H9 (cell line): ENCODE measurements around the gene FOLR1. TPM values are rescaled to one million over a fixed set of nuclear protein-coding genes. Genes with fewer than 3 reads are reported as not detected.
"Not testable (repeated sequence)": the region's sequence is repeated elsewhere in the genome, so short reads cannot be mapped to it uniquely, and the experiment has no call there.

Source experiments
- DNase-seq: peaks from one replicate; pipeline ENCODE4 v3.0.0-alpha.2; 2017
- H2AFZ ChIP-seq: one replicate; pipeline ENCODE4 v1.6.1; 2013; ENCODE audit warnings: mild to moderate bottlenecking, low read length, control low read depth, moderate library complexity
- H2AK5ac ChIP-seq: 2 replicates; pipeline ENCODE4 v1.6.1; 2013; ENCODE audit warnings: low read length, control low read depth, mixed read lengths; ENCODE audit not compliant: insufficient read length
- H2BK120ac ChIP-seq: one replicate; pipeline ENCODE4 v1.6.1; 2013; ENCODE audit warnings: low read depth, mild to moderate bottlenecking, low read length, control low read depth, inconsistent platforms; ENCODE audit not compliant: poor library complexity, severe bottlenecking
- H2BK12ac ChIP-seq: 2 replicates; pipeline ENCODE4 v1.6.1; 2013; ENCODE audit warnings: low read length, control low read depth, mixed read lengths, low read depth; ENCODE audit not compliant: insufficient read length
- H2BK15ac ChIP-seq: 2 replicates; pipeline ENCODE4 v1.6.1; 2013; ENCODE audit warnings: low read depth, low read length, control low read depth
- H2BK20ac ChIP-seq: one replicate; pipeline ENCODE4 v1.6.1; 2013; ENCODE audit warnings: low read depth, mild to moderate bottlenecking, low read length, control low read depth, inconsistent platforms; ENCODE audit not compliant: poor library complexity, severe bottlenecking
- H2BK5ac ChIP-seq: 2 replicates; pipeline ENCODE4 v1.6.1; 2013; ENCODE audit warnings: low read length, control low read depth, mixed read lengths; ENCODE audit not compliant: insufficient read length
- H3K14ac ChIP-seq: 2 replicates; pipeline ENCODE4 v1.6.1; 2013; ENCODE audit warnings: low read length, control low read depth; ENCODE audit not compliant: insufficient read depth
- H3K18ac ChIP-seq: 2 replicates; pipeline ENCODE4 v1.6.1; 2013; ENCODE audit warnings: low read depth, mild to moderate bottlenecking, mixed read lengths, low read length, control low read depth; ENCODE audit not compliant: insufficient read length
- H3K23ac ChIP-seq: 2 replicates; pipeline ENCODE4 v1.6.1; 2013; ENCODE audit warnings: low read length, control low read depth, mixed read lengths, low read depth; ENCODE audit not compliant: insufficient read length
- H3K23me2 ChIP-seq: 2 replicates; pipeline ENCODE4 v1.6.1; 2013; ENCODE audit warnings: low read depth, mild to moderate bottlenecking, mixed read lengths, low read length, control low read depth; ENCODE audit not compliant: insufficient read length, poor library complexity, severe bottlenecking
- H3K27ac ChIP-seq: 2 replicates; pipeline ENCODE4 v1.5.1; 2013; ENCODE audit warnings: low read length, control low read depth, mixed read lengths, low read depth; ENCODE audit not compliant: insufficient read length
- H3K27me3 ChIP-seq: 2 replicates; pipeline ENCODE4 v1.6.1; 2013; ENCODE audit warnings: low read length, control low read depth, inconsistent platforms; ENCODE audit not compliant: insufficient read depth
- H3K4ac ChIP-seq: 2 replicates; pipeline ENCODE4 v1.6.1; 2013; ENCODE audit warnings: low read depth, mild to moderate bottlenecking, control low read depth, inconsistent platforms, low read length, moderate library complexity
- H3K4me1 ChIP-seq: 2 replicates; pipeline ENCODE4 v1.6.1; 2013; ENCODE audit warnings: low read length, control low read depth, inconsistent platforms; ENCODE audit not compliant: insufficient read depth
- H3K4me2 ChIP-seq: 2 replicates; pipeline ENCODE4 v1.6.1; 2013; ENCODE audit warnings: low read length, control low read depth, mixed read lengths; ENCODE audit not compliant: insufficient read length, insufficient read depth
- H3K56ac ChIP-seq: 2 replicates; pipeline ENCODE4 v1.6.1; 2013; ENCODE audit warnings: low read depth, mild to moderate bottlenecking, mixed read lengths, low read length, control low read depth; ENCODE audit not compliant: insufficient read length
- H3K79me1 ChIP-seq: 2 replicates; pipeline ENCODE4 v1.6.1; 2013; ENCODE audit warnings: low read depth, mild to moderate bottlenecking, moderate library complexity, low read length, control low read depth, inconsistent platforms; ENCODE audit not compliant: insufficient read depth, poor library complexity, severe bottlenecking
- H3K79me2 ChIP-seq: 2 replicates; pipeline ENCODE4 v1.6.1; 2013; ENCODE audit warnings: low read length, control low read depth, inconsistent platforms; ENCODE audit not compliant: insufficient read depth
- H3K9ac ChIP-seq: 2 replicates; pipeline ENCODE4 v1.6.1; 2013; ENCODE audit warnings: low read length, control low read depth, mixed read lengths; ENCODE audit not compliant: insufficient read length; ENCODE audit errors: extremely low read depth
- H3K9me3 ChIP-seq: one replicate; pipeline ENCODE4 v1.6.1; 2013; ENCODE audit warnings: low read depth, low read length, inconsistent platforms; ENCODE audit not compliant: control insufficient read depth
- H3T11ph ChIP-seq: one replicate; pipeline ENCODE4 v1.6.1; 2013; ENCODE audit warnings: mild to moderate bottlenecking, low read length, control low read depth, inconsistent platforms
- H4K20me1 ChIP-seq: one replicate; pipeline ENCODE4 v1.6.1; 2013; ENCODE audit not compliant: control insufficient read depth, insufficient read length, insufficient read depth
- H4K5ac ChIP-seq: 2 replicates; pipeline ENCODE4 v1.6.1; 2013; ENCODE audit warnings: low read depth, mild to moderate bottlenecking, mixed read lengths, low read length, control low read depth; ENCODE audit not compliant: insufficient read length
- H4K8ac ChIP-seq: replicated peaks from 2 replicates; pipeline ENCODE4 v1.6.1; 2013; ENCODE audit warnings: low read length, control low read depth, mixed read lengths, low read depth; ENCODE audit not compliant: insufficient read length
- H4K91ac ChIP-seq: 2 replicates; pipeline ENCODE4 v1.6.1; 2013; ENCODE audit warnings: low read depth, mild to moderate bottlenecking, moderate library complexity, mixed read lengths, low read length, control low read depth; ENCODE audit not compliant: insufficient read length
- H3K27ac Mint-ChIP-seq, 3 experiments: 2 replicates in 2 of 3; 3 replicates in 1 of 3; pipeline ENCODE4 v1.8.0; 2020 to 2021; ENCODE audit warnings: mixed read lengths in 3 of 3, mild to moderate bottlenecking in 1 of 3, moderate library complexity in 1 of 3
- H3K27me3 Mint-ChIP-seq: 2 replicates; pipeline ENCODE4 v1.8.0; 2021; ENCODE audit warnings: low read depth, mild to moderate bottlenecking, moderate library complexity, mixed read lengths
- H3K36me3 Mint-ChIP-seq, 3 experiments: 2 replicates in 2 of 3; 3 replicates in 1 of 3; pipeline ENCODE4 v1.8.0; 2020 to 2021; ENCODE audit warnings: low read depth in 3 of 3, mixed read lengths in 3 of 3; ENCODE audit not compliant: insufficient read depth in 1 of 3
- H3K4me1 Mint-ChIP-seq, 2 experiments: 2 replicates each; pipeline ENCODE4 v1.8.0; 2020; ENCODE audit warnings: mixed read lengths in 2 of 2
- H3K4me3 Mint-ChIP-seq, 2 experiments: 2 replicates in 1 of 2; 3 replicates in 1 of 2; pipeline ENCODE4 v1.8.0; 2020 to 2021; ENCODE audit warnings: mild to moderate bottlenecking in 2 of 2, mixed read lengths in 2 of 2, moderate library complexity in 1 of 2
- H3K9me3 Mint-ChIP-seq, 2 experiments: 2 replicates in 1 of 2; 3 replicates in 1 of 2; pipeline ENCODE4 v1.8.0; 2020; ENCODE audit warnings: mild to moderate bottlenecking in 2 of 2, mixed read lengths in 2 of 2, moderate library complexity in 1 of 2
- CTCF ChIP-seq: fragments of 200-600 bp; sonication (generic); conservative IDR thresholded peaks from 3 replicates; pipeline ENCODE4 v1.8.0; 2021; ENCODE audit warnings: antibody characterized with exemption, mild to moderate bottlenecking
- WGBS: extraction: QIAGEN DNeasy Blood & Tissue Kit; methylation state at CpG from one replicate; pipeline ENCODE4 v1.1.7; 2013; ENCODE audit warnings: missing lambda C conversion rate, low lambda C conversion rate, mixed read lengths; ENCODE audit not compliant: insufficient read length; ENCODE audit errors: extremely low coverage; 5-methylcytosine and 5-hydroxymethylcytosine counted together
- total RNA-seq: library from RNA; stranded (reverse); gene quantifications from 2 replicates; pipeline ENCODE4 v1.2.1, GENCODE V29; 2021

The FOLR1 gene
- total RNA-seq, 1 experiment from 2014 or later: 0.92 TPM

DNA sequence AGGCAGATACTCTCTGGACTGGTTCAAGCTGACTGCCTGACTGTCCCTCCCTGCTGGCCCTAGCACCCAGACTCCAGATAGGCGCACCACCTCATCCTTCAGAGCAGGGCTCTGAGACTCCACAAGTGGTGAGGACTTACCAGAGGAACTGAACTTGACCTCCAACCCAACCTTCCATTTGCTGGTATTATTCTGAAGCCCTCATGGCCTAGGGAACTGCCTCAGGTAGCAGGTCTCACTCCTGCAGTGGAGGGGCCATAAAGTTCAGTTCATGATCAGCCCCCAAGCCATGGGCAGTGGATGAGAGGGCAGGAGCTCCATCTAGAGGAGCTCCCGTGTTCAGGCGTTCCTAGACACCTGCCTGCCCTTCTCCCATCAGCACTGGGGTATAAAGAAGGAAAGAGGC, 10.4 kb upstream of the FOLR1 start:
- not testable (repeated sequence) for H3K27ac Mint-ChIP-seq, H3K27me3 ChIP-seq, H4K91ac ChIP-seq, H2BK15ac ChIP-seq, H3K9me3 ChIP-seq, H3K79me1 ChIP-seq, H2AK5ac ChIP-seq, H3K9me3 Mint-ChIP-seq, H3K23ac ChIP-seq, H3K9ac ChIP-seq, H3T11ph ChIP-seq, H3K4me1 ChIP-seq, H3K56ac ChIP-seq, H2BK20ac ChIP-seq, H3K4me2 ChIP-seq, H3K79me2 ChIP-seq, H3K27ac ChIP-seq, H3K23me2 ChIP-seq, H3K36me3 Mint-ChIP-seq, H2BK120ac ChIP-seq, H3K4me3 Mint-ChIP-seq, H2BK5ac ChIP-seq, H2BK12ac ChIP-seq, H4K5ac ChIP-seq, H4K8ac ChIP-seq, H3K18ac ChIP-seq, H4K20me1 ChIP-seq, H3K14ac ChIP-seq, H3K4ac ChIP-seq, H2AFZ ChIP-seq
- no CpG with 5 or more reads among the region's 3 CpGs for WGBS
- peak; percentile 38 for DNase-seq
- H3K4me1 Mint-ChIP-seq: peaks cover 9 to 11% of the 10 kb centered on the region in 2 experiments
- H3K27me3 Mint-ChIP-seq: peaks cover 14% of the 10 kb centered on the region
- TF ChIP-seq CTCF: peak; percentile 66
